Neural cell (in vitro differentiated cells): ENCODE measurements around the gene DMKN. TPM values are rescaled to one million over a fixed set of nuclear protein-coding genes. Genes with fewer than 3 reads are reported as not detected.
A peak's percentile ranks its signal among the peaks of the same experiment; 100 is the strongest.

Experiments
- H2AFZ ChIP-seq: fragments of 200-600, 300-800 bp; sonication (generic), shearing (Covaris generic); 2 replicates; pipeline ENCODE4 v1.6.0; 2014; ENCODE audit warnings: low read depth, mild to moderate bottlenecking, antibody characterized with exemption, low read length, moderate library complexity
- H3F3A ChIP-seq: fragments of 200-600 bp; shearing (Covaris generic); 2 replicates; pipeline ENCODE4 v1.6.1; 2016; ENCODE audit warnings: mild to moderate bottlenecking, moderate library complexity, mixed read lengths, antibody characterized with exemption, low read length; ENCODE audit not compliant: insufficient read depth, poor library complexity, severe bottlenecking
- H3K27ac ChIP-seq: fragments of 200-600, 300-800 bp; sonication (generic), shearing (Covaris generic); 2 replicates; pipeline ENCODE4 v1.5.1; 2014; ENCODE audit warnings: mild to moderate bottlenecking, low read length, moderate library complexity
- H3K27me3 ChIP-seq: fragments of 300-800, 200-600 bp; sonication (generic), shearing (Covaris generic); 2 replicates; pipeline ENCODE4 v1.6.0; 2014; ENCODE audit warnings: mild to moderate bottlenecking, low read depth, low read length, moderate library complexity; ENCODE audit not compliant: insufficient read depth
- H3K36me3 ChIP-seq: fragments of 300-800, 200-600 bp; sonication (generic), shearing (Covaris generic); 2 replicates; pipeline ENCODE4 v1.5.1; 2014; ENCODE audit warnings: mild to moderate bottlenecking, antibody characterized with exemption, low read length, moderate library complexity; ENCODE audit not compliant: insufficient read depth
- H3K4me2 ChIP-seq: fragments of 300-800, 200-600 bp; sonication (generic), shearing (Covaris generic); 2 replicates; pipeline ENCODE4 v1.6.0; 2014; ENCODE audit warnings: mild to moderate bottlenecking, low read length
- H3K4me3 ChIP-seq: fragments of 300-800, 200-600 bp; sonication (generic), shearing (Covaris generic); 2 replicates; pipeline ENCODE4 v1.5.1; 2014; ENCODE audit warnings: mild to moderate bottlenecking, low read length, moderate library complexity
- H3K79me2 ChIP-seq: fragments of 200-600 bp; shearing (Covaris generic); replicated peaks from 2 replicates; pipeline ENCODE4 v1.6.0; 2014; ENCODE audit warnings: mild to moderate bottlenecking, low read length, moderate library complexity; ENCODE audit not compliant: insufficient read depth
- H3K9ac ChIP-seq: fragments of 300-800, 200-600 bp; sonication (generic), shearing (Covaris generic); 2 replicates; pipeline ENCODE4 v1.6.1; 2016; ENCODE audit warnings: mild to moderate bottlenecking, low read length, mixed read lengths
- H3K9me2 ChIP-seq: fragments of 200-600 bp; shearing (Covaris generic); 2 replicates; pipeline ENCODE4 v1.6.1; 2016; ENCODE audit warnings: mild to moderate bottlenecking, low read length, mixed read lengths; ENCODE audit not compliant: insufficient read depth
- H3K9me3 ChIP-seq: fragments of 200-600, 300-800 bp; sonication (generic), shearing (Covaris generic); 2 replicates; pipeline ENCODE4 v1.6.1; 2016; ENCODE audit warnings: mild to moderate bottlenecking, mixed run types, low read length, moderate library complexity, mixed read lengths
- H4K20me1 ChIP-seq: fragments of 200-600 bp; shearing (Covaris generic); 2 replicates; pipeline ENCODE4 v1.6.1; 2016; ENCODE audit warnings: mild to moderate bottlenecking, mixed run types; ENCODE audit not compliant: insufficient read depth
- CTCF ChIP-seq: fragments of 450-650 bp; IDR thresholded peaks from 2 replicates; pipeline ENCODE4 v1.5.1; 2014; ENCODE audit warnings: antibody characterized with exemption, mild to moderate bottlenecking, moderate library complexity; ENCODE audit not compliant: poor library complexity, severe bottlenecking
- EP300 ChIP-seq: fragments of 450-650 bp; conservative IDR thresholded peaks from 2 replicates; pipeline ENCODE4 v1.6.1; 2014; ENCODE audit warnings: antibody characterized with exemption, mild to moderate bottlenecking, moderate library complexity; ENCODE audit not compliant: poor library complexity, severe bottlenecking
- EZH2 ChIP-seq: fragments of 200-600, 300-800 bp; shearing (Covaris generic), sonication (generic); IDR thresholded peaks from 2 replicates; pipeline ENCODE4 v1.6.1; 2014; ENCODE audit warnings: antibody characterized with exemption, low read length, borderline replicate concordance, mild to moderate bottlenecking; ENCODE audit not compliant: insufficient read depth, poor library complexity, severe bottlenecking
- MXI1 ChIP-seq: fragments of 450-650 bp; conservative IDR thresholded peaks from 2 replicates; pipeline ENCODE4 v1.6.1; 2014; ENCODE audit warnings: antibody characterized with exemption, mild to moderate bottlenecking; ENCODE audit not compliant: poor library complexity, severe bottlenecking
- POLR2AphosphoS5 ChIP-seq: IDR thresholded peaks from 2 replicates; pipeline ENCODE4 v1.6.1; 2012
- RAD21 ChIP-seq: fragments of 450-650 bp; conservative IDR thresholded peaks from 2 replicates; pipeline ENCODE4 v1.6.1; 2014; ENCODE audit warnings: antibody characterized with exemption, mild to moderate bottlenecking, moderate library complexity
- REST ChIP-seq: IDR thresholded peaks from 2 replicates; pipeline ENCODE4 v1.6.1; 2012; ENCODE audit warnings: borderline replicate concordance
- SMC3 ChIP-seq: fragments of 450-650 bp; conservative IDR thresholded peaks from 2 replicates; pipeline ENCODE4 v1.6.1; 2014; ENCODE audit warnings: antibody characterized with exemption, mild to moderate bottlenecking, moderate library complexity; ENCODE audit not compliant: poor library complexity
- TAF1 ChIP-seq: IDR thresholded peaks from 2 replicates; pipeline ENCODE4 v1.6.1; 2012; ENCODE audit warnings: low read depth
- polyA plus RNA-seq: library from polyadenylated mRNA; depleted of rRNA; stranded (reverse); fragments of >200 nt; gene quantifications from 2 replicates; pipeline ENCODE4 v1.2.3, GENCODE V29; 2014

The DMKN gene
- polyA plus RNA-seq, 1 donor from 2014 or later, result not detected

GRCh38 chr19:35545001-35545854 is 31.8 kb upstream of the DMKN start, which contains the start of gene TMEM147:
TMEM147 (plus strand) TSS chr19:35545626; CDS start chr19:35545740, 114 bp downstream.
- Histone ChIP-seq H3K4me3 (peak within 1 kb of the TSS; percentile 99), H3K4me2 (peak within 1 kb of the TSS; percentile 98), H3K36me3 (no peaks in the 10 kb centered on the region), H3K79me2 (peaks cover 18% of the 10 kb centered on the region), H3K9me2 (no peaks in the 10 kb centered on the region), H3F3A (no peaks in the 10 kb centered on the region), H3K27me3 (no peaks in the 10 kb centered on the region), H4K20me1 (no peaks in the 10 kb centered on the region), H2AFZ (peak within 1 kb of the TSS; percentile 87), H3K9me3 (no peaks in the 10 kb centered on the region), H3K27ac (peak within 1 kb of the TSS; percentile 75), H3K9ac (peak within 1 kb of the TSS; percentile 94)
- TF ChIP-seq POLR2AphosphoS5, result peak; percentile 79
- peak; percentile 92 for TF ChIP-seq MXI1
- no peak for TF ChIP-seq CTCF
- no peak for TF ChIP-seq TAF1
- TF ChIP-seq EP300, result peak; percentile 46
- no peak for TF ChIP-seq EZH2
- no peak for TF ChIP-seq RAD21
- TF ChIP-seq REST, result no peak
- peak; percentile 37 for TF ChIP-seq SMC3

GRCh38 chr19:35544110-35544802 is 30.8 kb upstream of the DMKN start:
- TF ChIP-seq POLR2AphosphoS5, result no peak
- no peak for TF ChIP-seq EP300
- TF ChIP-seq TAF1, result no peak
- no peak for TF ChIP-seq MXI1
- no peak for TF ChIP-seq CTCF
- no peak for TF ChIP-seq REST
- H3F3A ChIP-seq, result no peaks in the 10 kb centered on the region
- peak overlapping the region; percentile 75 for H3K27ac ChIP-seq

More at GRCh38 chr19:35544110-35544802, 30.8 kb upstream of the DMKN start:
- peak overlapping the region; percentile 87 for H2AFZ ChIP-seq
- peak overlapping the region; percentile 99 for H3K4me3 ChIP-seq
- peak overlapping the region; percentile 98 for H3K4me2 ChIP-seq
- peaks cover 18% of the 10 kb centered on the region for H3K79me2 ChIP-seq
- no peaks in the 10 kb centered on the region for H3K9me3 ChIP-seq
- peak overlapping the region; percentile 94 for H3K9ac ChIP-seq
- H3K9me2 ChIP-seq, result no peaks in the 10 kb centered on the region
- H3K27me3 ChIP-seq, result no peaks in the 10 kb centered on the region
- no peaks in the 10 kb centered on the region for H4K20me1 ChIP-seq
- H3K36me3 ChIP-seq, result no peaks in the 10 kb centered on the region
